22Rv1 (cell line): ENCODE measurements around the gene TGFBR2.

Experiments
- ZFX ChIP-seq: fragments of 450-650 bp; IDR thresholded peaks from 2 replicates; pipeline ENCODE4 v1.6.1; 2017; ENCODE audit warnings: antibody characterized with exemption, borderline replicate concordance
- TF ChIP-seq, protein P1 (sequence below): fragments of 450-650 bp; IDR thresholded peaks from 2 replicates; pipeline ENCODE4 v1.5.1; 2017; ENCODE audit warnings: mild to moderate bottlenecking

DNA sequence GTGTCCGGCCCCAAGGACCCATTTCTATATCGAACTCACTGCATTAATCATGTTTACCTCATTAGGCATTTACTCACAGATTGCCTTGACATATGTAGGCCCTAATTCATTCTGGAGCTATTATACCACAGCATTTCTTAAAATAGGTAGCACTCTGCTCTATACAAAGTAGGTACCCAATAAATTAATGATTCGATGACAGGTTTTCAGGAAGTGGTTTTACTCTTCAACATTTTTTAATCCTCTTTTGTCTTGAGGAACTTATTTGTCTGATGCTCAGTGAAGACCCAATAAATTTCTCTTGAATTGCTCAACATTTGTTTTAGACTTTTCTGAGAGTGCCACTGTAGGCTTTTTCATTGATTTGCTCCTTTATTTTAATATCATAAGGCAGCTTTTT, 12.1 kb downstream of the TGFBR2 start:
- TF ChIP-seq, protein P1, sequence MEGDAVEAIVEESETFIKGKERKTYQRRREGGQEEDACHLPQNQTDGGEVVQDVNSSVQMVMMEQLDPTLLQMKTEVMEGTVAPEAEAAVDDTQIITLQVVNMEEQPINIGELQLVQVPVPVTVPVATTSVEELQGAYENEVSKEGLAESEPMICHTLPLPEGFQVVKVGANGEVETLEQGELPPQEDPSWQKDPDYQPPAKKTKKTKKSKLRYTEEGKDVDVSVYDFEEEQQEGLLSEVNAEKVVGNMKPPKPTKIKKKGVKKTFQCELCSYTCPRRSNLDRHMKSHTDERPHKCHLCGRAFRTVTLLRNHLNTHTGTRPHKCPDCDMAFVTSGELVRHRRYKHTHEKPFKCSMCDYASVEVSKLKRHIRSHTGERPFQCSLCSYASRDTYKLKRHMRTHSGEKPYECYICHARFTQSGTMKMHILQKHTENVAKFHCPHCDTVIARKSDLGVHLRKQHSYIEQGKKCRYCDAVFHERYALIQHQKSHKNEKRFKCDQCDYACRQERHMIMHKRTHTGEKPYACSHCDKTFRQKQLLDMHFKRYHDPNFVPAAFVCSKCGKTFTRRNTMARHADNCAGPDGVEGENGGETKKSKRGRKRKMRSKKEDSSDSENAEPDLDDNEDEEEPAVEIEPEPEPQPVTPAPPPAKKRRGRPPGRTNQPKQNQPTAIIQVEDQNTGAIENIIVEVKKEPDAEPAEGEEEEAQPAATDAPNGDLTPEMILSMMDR, result no peak
- no peak for TF ChIP-seq ZFX
